Vagina (tissue), 2 donors: Measurements from ENCODE around the gene ATAD3B.

Experiments
- POLR2A ChIP-seq, 2 donors: fragments of 450-650 bp; IDR thresholded peaks; one replicate each; pipeline ENCODE4 v1.6.1; 2017; ENCODE audit warnings: antibody characterized with exemption in 2 of 2, mild to moderate bottlenecking in 2 of 2, moderate library complexity in 2 of 2
- POLR2AphosphoS5 ChIP-seq, 2 donors: sonication (generic); formaldehyde crosslinking; IDR thresholded peaks; one replicate each; pipeline ENCODE4 v1.9.0; 2017; ENCODE audit warnings: antibody characterized with exemption in 2 of 2, mild to moderate bottlenecking in 2 of 2, low read depth in 1 of 2; ENCODE audit not compliant: insufficient read depth in 1 of 2

DNA sequence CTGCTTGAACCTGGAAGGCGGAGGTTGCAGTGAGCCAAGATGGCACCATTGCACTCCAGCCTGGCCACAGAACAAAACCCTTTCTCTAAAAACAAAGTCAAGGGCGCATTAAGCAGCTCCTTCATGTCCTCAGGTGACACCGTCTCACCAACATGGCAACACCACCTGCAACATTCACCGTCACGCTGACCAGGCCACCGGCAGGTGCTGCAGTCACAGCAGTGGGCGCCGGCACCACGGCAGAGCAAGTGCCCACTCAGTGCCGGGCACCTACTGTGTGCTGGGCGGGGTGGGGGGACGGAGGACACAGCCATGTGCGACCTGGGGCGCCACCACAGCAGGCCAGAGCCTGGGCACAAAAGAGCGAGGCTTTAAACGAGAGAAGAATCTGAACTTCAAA is 12.1 kb downstream of the ATAD3B start:
- no peak for TF ChIP-seq POLR2A (IDR thresholded peaks at IDR 0.05)
- no peak for TF ChIP-seq POLR2AphosphoS5 (IDR thresholded peaks at IDR 0.05; ENCODE audit: insufficient read depth in 1 of 2, low read depth in 1 of 2)
